ENCODE data around the gene MIPEP. TPM values are rescaled to one million over a fixed set of nuclear protein-coding genes. Genes with fewer than 3 reads are reported as not detected.

Gene MIPEP
- total RNA-seq, 1 donor from 2014 or later, result 14.0 TPM

DNA sequence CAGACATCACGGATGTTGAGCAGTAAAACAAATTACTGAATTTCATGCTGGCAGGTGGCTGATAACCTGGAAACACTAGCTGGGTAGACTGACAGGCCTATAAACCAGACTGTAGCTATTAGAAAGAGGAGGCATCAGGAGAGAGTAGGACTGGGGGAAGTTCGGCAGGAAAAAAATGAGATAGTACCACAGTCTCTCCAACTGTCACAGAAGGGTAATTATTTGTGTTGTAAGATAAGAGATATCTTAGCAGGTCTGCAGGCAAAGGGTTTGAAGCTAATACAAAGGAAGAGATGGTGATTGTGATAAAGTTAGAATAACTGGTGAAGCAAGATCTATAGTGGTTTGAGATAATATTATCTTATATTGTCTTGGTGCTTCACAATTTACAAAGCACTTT, 41.7 kb downstream of the MIPEP start:
- no peak for DNase-seq (ENCODE audit: extremely low spot score, unreplicated experiment)
- Mint-ChIP-seq H3K4me1 (ENCODE audit: unreplicated experiment) (peaks cover 5% of the 10 kb centered on the region), H3K27me3 (ENCODE audit: unreplicated experiment) (no peaks in the 10 kb centered on the region), H3K9me3 (ENCODE audit: unreplicated experiment) (no peaks in the 10 kb centered on the region), H3K27ac (ENCODE audit: unreplicated experiment) (no peak overlapping the region), H3K36me3 (ENCODE audit: unreplicated experiment) (peaks cover 15% of the 10 kb centered on the region), H3K4me3 (ENCODE audit: unreplicated experiment) (no peak overlapping the region)
- TF ChIP-seq, protein P1, sequence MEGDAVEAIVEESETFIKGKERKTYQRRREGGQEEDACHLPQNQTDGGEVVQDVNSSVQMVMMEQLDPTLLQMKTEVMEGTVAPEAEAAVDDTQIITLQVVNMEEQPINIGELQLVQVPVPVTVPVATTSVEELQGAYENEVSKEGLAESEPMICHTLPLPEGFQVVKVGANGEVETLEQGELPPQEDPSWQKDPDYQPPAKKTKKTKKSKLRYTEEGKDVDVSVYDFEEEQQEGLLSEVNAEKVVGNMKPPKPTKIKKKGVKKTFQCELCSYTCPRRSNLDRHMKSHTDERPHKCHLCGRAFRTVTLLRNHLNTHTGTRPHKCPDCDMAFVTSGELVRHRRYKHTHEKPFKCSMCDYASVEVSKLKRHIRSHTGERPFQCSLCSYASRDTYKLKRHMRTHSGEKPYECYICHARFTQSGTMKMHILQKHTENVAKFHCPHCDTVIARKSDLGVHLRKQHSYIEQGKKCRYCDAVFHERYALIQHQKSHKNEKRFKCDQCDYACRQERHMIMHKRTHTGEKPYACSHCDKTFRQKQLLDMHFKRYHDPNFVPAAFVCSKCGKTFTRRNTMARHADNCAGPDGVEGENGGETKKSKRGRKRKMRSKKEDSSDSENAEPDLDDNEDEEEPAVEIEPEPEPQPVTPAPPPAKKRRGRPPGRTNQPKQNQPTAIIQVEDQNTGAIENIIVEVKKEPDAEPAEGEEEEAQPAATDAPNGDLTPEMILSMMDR (IDR thresholded peaks at IDR 0.05), result no peak

DNA sequence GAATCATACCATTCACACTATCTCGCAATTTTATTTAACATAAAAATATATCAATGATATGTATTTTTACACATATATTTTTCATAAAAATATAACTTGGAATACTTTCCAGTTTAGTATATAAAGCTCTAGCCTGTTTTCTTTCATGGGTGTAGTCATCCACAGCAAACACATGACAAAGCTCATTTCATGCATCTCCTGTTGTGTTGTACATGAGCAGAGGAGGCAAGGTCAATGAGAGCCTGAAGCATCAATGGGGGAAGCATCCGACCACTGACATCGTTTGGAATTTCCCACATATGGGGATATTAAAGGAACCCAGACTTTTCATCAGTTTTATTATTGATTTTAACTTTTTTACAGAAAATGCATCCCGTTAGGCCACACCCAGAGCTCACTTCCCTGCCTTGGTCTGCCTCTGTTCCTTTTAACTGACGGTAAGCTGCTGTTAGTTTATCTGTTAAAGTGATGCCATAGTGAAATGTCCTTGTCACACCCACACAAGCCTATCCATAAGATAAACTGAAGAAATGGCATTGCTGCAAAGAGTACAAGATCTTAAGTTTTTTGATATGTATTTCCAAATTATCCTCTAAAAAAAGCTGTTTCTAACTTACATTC, 44.0 kb downstream of the MIPEP start:
- peaks cover 5% of the 10 kb centered on the region for H3K4me1 Mint-ChIP-seq (ENCODE audit: unreplicated experiment)
- no peak overlapping the region for H3K4me3 Mint-ChIP-seq (ENCODE audit: unreplicated experiment)
- TF ChIP-seq, protein P1 (IDR thresholded peaks at IDR 0.05), result no peak
- no peaks in the 10 kb centered on the region for H3K9me3 Mint-ChIP-seq (ENCODE audit: unreplicated experiment)
- peaks cover 16% of the 10 kb centered on the region for H3K36me3 Mint-ChIP-seq (ENCODE audit: unreplicated experiment)
- no peak overlapping the region for H3K27ac Mint-ChIP-seq (ENCODE audit: unreplicated experiment)
- DNase-seq (ENCODE audit: extremely low spot score, unreplicated experiment), result no peak
- no peaks in the 10 kb centered on the region for H3K27me3 Mint-ChIP-seq (ENCODE audit: unreplicated experiment)

DNA sequence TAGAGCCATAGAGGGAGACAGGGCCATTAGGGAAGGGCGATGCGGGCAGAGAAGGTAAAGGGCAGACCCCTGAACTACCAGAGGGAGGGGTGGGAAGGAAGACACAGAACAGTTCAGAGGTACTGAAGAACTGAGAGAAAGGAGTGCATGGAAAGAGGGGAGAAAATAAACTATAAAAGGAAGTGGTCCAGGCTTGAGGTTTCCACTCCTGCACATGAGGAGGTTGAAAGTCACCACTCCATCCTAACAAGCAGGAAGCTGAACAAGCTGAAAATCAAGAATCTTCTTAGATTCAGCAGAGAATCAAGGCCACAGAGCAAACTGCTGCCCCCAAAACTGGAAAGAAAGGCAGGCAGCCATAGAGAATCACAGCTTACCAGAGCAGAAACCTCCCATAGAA, 45.1 kb downstream of the MIPEP start:
- TF ChIP-seq, protein P1 (IDR thresholded peaks at IDR 0.05), result no peak
- DNase-seq (ENCODE audit: extremely low spot score, unreplicated experiment), result no peak
- H3K4me1 Mint-ChIP-seq (ENCODE audit: unreplicated experiment), result peaks cover 5% of the 10 kb centered on the region
- peaks cover 13% of the 10 kb centered on the region for H3K36me3 Mint-ChIP-seq (ENCODE audit: unreplicated experiment)
- H3K27me3 Mint-ChIP-seq (ENCODE audit: unreplicated experiment), result no peaks in the 10 kb centered on the region
- H3K4me3 Mint-ChIP-seq (ENCODE audit: unreplicated experiment), result no peak overlapping the region
- no peak overlapping the region for H3K27ac Mint-ChIP-seq (ENCODE audit: unreplicated experiment)
- no peaks in the 10 kb centered on the region for H3K9me3 Mint-ChIP-seq (ENCODE audit: unreplicated experiment)

DNA sequence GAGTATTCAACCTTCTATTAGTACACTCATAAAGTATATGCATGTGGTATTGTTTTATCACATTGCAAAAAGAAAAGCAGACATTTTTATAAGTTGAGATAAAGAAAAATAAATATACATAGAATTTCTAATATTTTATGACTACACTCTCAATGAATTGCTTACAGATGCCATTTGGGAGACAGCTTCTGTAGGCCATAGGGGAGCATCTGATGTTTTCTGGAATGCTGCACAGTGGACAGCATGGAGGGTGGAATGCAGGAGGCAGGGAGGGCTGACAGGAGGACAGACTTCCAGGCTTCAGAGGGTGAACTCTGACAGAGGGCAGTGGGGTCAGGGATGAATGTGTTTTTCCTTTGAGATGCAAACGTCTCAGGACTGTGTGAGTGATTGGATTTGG, 45.8 kb downstream of the MIPEP start:
- no peak for DNase-seq (ENCODE audit: extremely low spot score, unreplicated experiment)
- Mint-ChIP-seq H3K9me3 (ENCODE audit: unreplicated experiment) (no peaks in the 10 kb centered on the region), H3K27me3 (ENCODE audit: unreplicated experiment) (no peaks in the 10 kb centered on the region), H3K27ac (ENCODE audit: unreplicated experiment) (no peak overlapping the region), H3K4me3 (ENCODE audit: unreplicated experiment) (no peak overlapping the region), H3K4me1 (ENCODE audit: unreplicated experiment) (peaks cover 5% of the 10 kb centered on the region), H3K36me3 (ENCODE audit: unreplicated experiment) (peaks cover 12% of the 10 kb centered on the region)
- TF ChIP-seq, protein P1 (IDR thresholded peaks at IDR 0.05), result no peak

DNA sequence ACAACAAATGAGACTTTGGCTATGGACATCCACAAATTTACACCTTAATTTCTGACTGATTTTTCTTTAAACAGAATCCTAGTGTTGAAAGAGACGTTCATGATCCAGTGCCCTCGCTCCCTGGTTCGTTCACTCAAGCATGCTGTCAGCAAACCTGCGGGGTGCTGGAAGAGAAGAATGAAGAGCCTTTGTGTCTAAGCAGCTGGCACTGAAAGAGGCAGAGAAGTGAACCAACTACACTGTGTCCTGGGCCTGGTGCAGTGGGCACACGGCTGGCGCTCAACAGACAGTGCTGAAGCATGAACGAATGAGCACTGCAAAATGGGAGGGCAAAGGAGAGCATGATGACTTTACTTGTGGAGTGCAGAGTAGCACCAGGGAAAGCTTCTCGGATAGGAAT, 46.8 kb downstream of the MIPEP start:
- H3K9me3 Mint-ChIP-seq (ENCODE audit: unreplicated experiment), result no peaks in the 10 kb centered on the region
- peaks cover 5% of the 10 kb centered on the region for H3K4me1 Mint-ChIP-seq (ENCODE audit: unreplicated experiment)
- no peak for DNase-seq (ENCODE audit: extremely low spot score, unreplicated experiment)
- no peak overlapping the region for H3K27ac Mint-ChIP-seq (ENCODE audit: unreplicated experiment)
- no peaks in the 10 kb centered on the region for H3K27me3 Mint-ChIP-seq (ENCODE audit: unreplicated experiment)
- TF ChIP-seq, protein P1 (IDR thresholded peaks at IDR 0.05), result no peak
- peaks cover 6% of the 10 kb centered on the region for H3K36me3 Mint-ChIP-seq (ENCODE audit: unreplicated experiment)
- no peak overlapping the region for H3K4me3 Mint-ChIP-seq (ENCODE audit: unreplicated experiment)
